ENCODE results near the gene TNFAIP3.

The TNFAIP3 gene

GRCh38 chr6:137910843-137911456 is 43.9 kb downstream of the TNFAIP3 start:
- DNase-seq, result no peak
- H3K27me3 ChIP-seq (replicated peaks), result no peaks in the 10 kb centered on the region
- H3K4me3 ChIP-seq (ENCODE audit: low read depth, low read length), result no peak overlapping the region
- H3K36me3 ChIP-seq (replicated peaks), result no peaks in the 10 kb centered on the region
- in situ Hi-C loops (cut with HindIII; ENCODE audit: low pct_ligation_motif_present, low sequenced_read_pairs), result no loop called here
- TF ChIP-seq, protein P1, sequence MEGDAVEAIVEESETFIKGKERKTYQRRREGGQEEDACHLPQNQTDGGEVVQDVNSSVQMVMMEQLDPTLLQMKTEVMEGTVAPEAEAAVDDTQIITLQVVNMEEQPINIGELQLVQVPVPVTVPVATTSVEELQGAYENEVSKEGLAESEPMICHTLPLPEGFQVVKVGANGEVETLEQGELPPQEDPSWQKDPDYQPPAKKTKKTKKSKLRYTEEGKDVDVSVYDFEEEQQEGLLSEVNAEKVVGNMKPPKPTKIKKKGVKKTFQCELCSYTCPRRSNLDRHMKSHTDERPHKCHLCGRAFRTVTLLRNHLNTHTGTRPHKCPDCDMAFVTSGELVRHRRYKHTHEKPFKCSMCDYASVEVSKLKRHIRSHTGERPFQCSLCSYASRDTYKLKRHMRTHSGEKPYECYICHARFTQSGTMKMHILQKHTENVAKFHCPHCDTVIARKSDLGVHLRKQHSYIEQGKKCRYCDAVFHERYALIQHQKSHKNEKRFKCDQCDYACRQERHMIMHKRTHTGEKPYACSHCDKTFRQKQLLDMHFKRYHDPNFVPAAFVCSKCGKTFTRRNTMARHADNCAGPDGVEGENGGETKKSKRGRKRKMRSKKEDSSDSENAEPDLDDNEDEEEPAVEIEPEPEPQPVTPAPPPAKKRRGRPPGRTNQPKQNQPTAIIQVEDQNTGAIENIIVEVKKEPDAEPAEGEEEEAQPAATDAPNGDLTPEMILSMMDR (IDR thresholded peaks at IDR 0.05; ENCODE audit: low read depth, low read length, missing control alignments), result no peak
- no peak overlapping the region for H3K27ac ChIP-seq

DNA sequence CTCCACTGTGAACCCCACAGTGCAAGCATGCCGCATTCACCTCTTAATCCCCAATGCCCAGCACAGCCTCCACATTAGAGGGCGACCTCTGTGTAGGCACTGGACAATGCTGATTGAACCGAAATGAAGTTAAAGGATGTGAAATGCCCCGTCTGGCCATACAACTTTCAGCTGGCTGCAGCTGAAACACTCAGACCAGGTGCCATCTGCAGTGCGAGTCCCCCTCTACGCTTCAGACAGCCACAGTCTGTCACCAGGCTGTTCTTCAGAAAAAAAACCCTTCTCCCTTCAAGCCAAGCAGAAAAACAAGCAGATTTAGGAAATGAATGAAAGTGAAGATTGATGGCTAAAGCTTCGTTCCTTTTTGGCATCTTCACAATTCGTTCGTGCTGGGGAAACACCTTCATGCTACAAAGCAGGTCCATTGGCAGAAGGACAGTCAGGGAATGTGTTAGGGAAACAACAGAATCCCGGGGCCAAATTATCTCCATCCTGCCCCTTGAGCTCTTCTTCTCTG is 44.7 kb downstream of the TNFAIP3 start:
- H3K27ac ChIP-seq, result no peak overlapping the region
- H3K27me3 ChIP-seq (replicated peaks), result no peaks in the 10 kb centered on the region
- TF ChIP-seq, protein P1 (IDR thresholded peaks at IDR 0.05; ENCODE audit: low read depth, low read length, missing control alignments), result no peak
- no peak overlapping the region for H3K4me3 ChIP-seq (ENCODE audit: low read depth, low read length)
- no peaks in the 10 kb centered on the region for H3K36me3 ChIP-seq (replicated peaks)
- in situ Hi-C loops (cut with HindIII; ENCODE audit: low pct_ligation_motif_present, low sequenced_read_pairs), result no loop called here
- DNase-seq, result no peak

GRCh38 chr6:137912813-137913212 is 45.8 kb downstream of the TNFAIP3 start:
- in situ Hi-C loops (cut with HindIII; ENCODE audit: low pct_ligation_motif_present, low sequenced_read_pairs), result no loop called here
- no peak for DNase-seq
- no peak overlapping the region for H3K27ac ChIP-seq
- TF ChIP-seq, protein P1 (IDR thresholded peaks at IDR 0.05; ENCODE audit: low read depth, low read length, missing control alignments), result no peak
- H3K36me3 ChIP-seq (replicated peaks), result no peaks in the 10 kb centered on the region
- H3K27me3 ChIP-seq (replicated peaks), result no peaks in the 10 kb centered on the region
- H3K4me3 ChIP-seq (ENCODE audit: low read depth, low read length), result no peak overlapping the region

DNA sequence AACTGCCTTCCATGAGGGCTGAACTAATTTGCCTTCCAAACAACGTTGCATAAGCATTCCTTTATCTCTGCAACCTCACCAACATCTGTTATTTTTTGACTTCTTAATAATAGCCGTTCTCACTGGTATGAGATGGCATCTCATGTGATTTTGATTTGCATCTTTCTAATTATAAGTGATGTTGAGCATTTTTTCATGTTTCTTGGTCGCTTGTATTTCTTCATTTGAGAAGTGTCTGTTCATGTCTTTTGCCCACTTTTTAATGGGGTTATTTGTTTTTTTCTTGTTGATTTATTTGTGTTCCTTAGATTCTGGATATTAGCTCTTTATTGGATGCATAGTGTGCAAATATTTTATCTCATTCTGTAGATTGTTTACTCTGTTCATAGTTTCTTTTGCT is 46.4 kb downstream of the TNFAIP3 start:
- H3K27ac ChIP-seq, result no peak overlapping the region
- DNase-seq, result no peak
- H3K27me3 ChIP-seq (replicated peaks), result no peaks in the 10 kb centered on the region
- TF ChIP-seq, protein P1 (IDR thresholded peaks at IDR 0.05; ENCODE audit: low read depth, low read length, missing control alignments), result no peak
- in situ Hi-C loops (cut with HindIII; ENCODE audit: low pct_ligation_motif_present, low sequenced_read_pairs), result no loop called here
- H3K4me3 ChIP-seq (ENCODE audit: low read depth, low read length), result no peak overlapping the region
- H3K36me3 ChIP-seq (replicated peaks), result no peaks in the 10 kb centered on the region

DNA sequence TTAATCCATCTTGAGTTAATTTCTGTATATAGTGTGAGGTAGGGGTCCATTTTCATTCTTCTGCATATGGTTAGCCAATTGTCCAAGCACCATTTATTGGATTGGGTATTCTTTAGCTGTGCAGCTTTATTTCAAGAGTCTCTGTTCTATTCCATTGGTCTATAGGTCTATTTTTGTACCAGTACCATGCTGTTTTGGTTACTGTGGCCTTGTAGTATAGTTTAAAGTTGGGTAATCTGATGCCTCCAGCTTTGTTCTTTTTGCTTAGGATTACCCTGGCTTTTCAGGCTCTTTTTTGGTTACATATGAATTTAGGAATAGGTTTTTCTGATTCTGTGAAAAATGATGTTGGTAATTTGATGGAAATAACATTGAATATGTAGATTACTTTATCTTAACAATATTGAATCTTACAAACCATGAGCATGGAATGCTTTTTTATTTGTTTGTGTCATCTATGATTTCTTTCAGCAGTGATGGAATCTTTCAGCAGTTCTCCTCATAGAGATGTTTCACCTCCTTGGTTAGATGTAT is 47.0 kb downstream of the TNFAIP3 start:
- TF ChIP-seq, protein P1 (IDR thresholded peaks at IDR 0.05; ENCODE audit: low read depth, low read length, missing control alignments), result no peak
- Histone ChIP-seq H3K36me3 (replicated peaks) (no peaks in the 10 kb centered on the region), H3K27me3 (replicated peaks) (no peaks in the 10 kb centered on the region), H3K27ac (no peak overlapping the region), H3K4me3 (ENCODE audit: low read depth, low read length) (no peak overlapping the region)
- no peak for DNase-seq
- in situ Hi-C loops (cut with HindIII; ENCODE audit: low pct_ligation_motif_present, low sequenced_read_pairs), result no loop called here

Measured in brain microvascular endothelial cell (primary cell).